ENCODE measurements around the gene MKNK1.

MKNK1 gene

GRCh38 chr1:46536527-46536926, 67.5 kb downstream of the MKNK1 start:
- no peak for DNase-seq

DNA sequence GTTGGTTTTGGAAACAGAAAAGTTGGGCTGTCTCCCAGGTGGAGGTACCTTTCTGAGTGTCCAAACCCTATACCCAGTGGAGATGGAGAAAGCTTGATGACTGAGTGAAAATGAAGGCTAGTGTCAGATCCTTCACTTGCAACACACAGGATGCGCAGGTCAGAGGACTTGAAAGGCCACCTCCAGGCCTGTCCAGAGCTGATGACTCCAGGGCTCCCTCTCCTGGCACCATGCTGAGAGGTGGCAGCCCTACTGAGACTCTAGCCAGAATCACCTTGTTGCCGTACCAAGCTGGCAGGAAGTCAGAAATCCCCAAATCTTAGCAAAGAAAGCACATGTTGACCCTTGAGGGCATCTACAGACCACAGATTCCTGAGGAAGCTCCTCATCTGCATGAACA, 69.0 kb downstream of the MKNK1 start:
- DNase-seq = peak; percentile 51

GRCh38 chr1:46533179-46533864, 70.7 kb downstream of the MKNK1 start:
- DNase-seq = peak; percentile 52

DNA sequence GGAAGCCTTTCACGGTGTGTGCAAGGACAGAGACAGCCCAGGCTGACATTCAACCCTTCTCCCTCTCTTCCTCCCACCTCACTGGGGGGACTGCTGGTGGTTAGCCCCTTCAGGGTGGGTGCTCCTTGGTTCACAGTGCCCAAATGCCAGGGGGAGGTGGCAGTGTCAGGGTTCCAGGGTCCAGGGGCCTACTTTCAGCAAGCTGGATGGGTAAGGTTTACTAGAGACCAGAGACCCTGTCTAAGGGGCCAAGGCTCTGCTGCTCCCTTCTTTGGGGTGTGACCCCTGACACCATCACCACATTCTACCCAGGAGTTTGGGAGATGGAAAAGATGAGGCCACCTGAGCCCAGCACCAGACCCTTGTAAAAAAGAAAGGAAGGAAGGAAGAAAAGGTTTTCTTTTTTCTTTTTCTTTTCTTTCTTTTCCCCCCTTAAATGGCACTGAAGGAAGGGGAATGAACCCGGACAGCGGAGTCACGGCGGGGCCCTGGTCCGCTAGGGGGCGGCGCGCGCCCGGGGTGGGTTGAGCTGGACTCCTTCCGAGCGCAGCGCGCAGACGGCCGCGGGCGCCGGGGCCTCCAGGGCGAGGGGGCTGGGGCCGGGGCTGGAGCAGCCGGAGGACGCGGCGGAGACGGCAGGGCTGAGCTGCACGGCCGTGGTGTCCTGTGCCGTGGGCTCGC, 71.4 kb downstream of the MKNK1 start:
- DNase-seq = peak; percentile 74

DNA sequence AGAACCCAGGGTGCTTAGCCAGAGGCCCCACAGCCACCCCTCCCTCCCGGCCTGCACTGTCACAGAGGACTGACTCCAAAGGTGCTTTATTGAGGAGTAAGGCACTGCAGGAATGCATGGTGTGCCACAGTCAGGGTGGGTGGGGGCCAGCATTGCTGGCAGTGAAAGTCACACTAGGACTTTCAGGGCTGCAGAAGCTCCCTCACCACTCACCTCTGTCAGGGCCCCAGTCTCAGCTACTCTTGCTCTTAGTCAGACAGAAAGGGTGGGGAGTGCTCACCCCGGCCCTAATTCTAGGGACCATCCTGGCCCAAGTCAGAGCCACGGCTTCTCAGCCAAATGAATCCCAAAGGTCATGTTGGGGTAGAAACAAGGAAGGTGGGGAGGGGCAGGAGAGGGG, 72.0 kb downstream of the MKNK1 start:
- peak; percentile 71 for DNase-seq

DNA sequence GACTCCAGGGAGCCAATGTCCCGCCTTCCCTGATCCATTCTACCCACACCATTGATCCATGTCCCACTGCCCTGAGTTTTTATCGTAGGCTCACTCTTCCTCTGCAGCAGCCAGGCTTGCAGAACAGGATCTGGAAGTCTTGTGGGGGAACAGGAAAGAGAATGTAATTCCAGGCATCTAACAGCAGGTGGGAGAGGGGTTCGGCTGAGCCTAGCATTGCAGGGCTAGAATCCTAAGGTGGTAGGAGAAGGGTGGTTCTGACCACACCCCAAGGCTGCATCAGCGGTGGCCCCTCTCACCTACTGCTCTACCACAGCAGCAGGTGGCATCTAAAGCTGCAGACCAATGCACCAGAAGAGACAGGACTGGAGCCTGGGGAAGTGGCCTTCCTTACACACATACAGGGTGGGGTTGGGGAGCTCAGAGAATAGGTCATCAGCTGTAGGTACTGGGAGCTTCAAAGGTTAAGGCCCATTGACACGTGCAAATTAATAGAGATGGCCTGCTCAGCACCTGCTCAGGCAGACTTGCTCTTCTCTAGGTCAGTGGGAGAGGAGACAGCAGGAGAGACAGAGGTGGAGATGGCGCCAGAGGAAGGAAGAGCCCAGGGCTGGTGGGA, 73.2 kb downstream of the MKNK1 start:
- DNase-seq = no peak

DNA sequence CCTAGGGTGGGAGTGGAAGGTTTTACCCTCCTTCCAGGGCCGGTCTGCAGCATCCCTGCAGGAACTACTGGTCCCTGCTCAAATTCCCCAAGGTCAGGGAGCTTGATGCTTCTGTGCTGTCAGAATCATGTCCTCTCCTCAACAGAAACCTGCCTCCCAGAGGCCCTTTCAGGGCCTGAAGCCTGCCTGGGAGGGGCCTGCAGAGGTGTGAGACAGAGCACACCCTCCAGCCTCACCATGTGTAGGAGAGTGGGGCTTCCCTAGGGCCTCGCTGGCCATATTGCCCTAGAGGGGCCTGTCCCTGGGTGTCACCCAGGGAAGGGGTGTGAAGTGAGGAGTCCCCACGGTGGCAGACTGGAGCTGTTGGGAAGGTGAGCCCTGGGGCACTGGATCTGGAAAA, 73.8 kb downstream of the MKNK1 start:
- DNase-seq = no peak

DNA sequence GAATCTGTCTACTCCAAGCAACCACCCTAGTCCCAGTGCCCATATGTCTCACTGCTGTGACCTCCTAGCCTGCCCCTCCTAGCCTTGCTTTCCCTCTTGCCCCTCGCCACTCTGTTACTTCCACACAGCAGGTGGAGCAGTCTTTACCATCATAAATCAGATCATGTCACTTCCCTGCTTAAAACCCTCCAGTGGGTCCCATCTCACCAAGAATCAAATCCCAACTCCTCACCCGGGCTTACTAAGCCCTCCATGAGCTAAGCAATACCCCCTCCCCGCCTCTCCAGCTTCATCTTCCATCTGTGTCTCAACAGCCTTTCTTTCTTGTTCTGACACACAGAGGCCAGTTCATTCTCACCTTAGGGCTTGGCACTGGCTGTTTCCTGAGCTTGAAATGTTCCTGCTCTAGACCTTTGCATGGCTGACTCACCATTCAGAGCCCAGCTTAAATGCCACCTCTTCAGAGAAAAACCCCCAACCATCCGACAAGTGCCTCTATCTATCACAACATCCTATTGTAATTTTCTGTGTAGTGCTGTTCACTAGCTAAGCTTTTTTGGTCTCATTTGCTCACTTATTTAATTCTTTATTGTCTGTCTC, 74.9 kb downstream of the MKNK1 start:
- peak; percentile 72 for DNase-seq

- no peak for DNase-seq
Observed at GRCh38 chr1:46528297-46528955, 75.6 kb downstream of the MKNK1 start.

DNA sequence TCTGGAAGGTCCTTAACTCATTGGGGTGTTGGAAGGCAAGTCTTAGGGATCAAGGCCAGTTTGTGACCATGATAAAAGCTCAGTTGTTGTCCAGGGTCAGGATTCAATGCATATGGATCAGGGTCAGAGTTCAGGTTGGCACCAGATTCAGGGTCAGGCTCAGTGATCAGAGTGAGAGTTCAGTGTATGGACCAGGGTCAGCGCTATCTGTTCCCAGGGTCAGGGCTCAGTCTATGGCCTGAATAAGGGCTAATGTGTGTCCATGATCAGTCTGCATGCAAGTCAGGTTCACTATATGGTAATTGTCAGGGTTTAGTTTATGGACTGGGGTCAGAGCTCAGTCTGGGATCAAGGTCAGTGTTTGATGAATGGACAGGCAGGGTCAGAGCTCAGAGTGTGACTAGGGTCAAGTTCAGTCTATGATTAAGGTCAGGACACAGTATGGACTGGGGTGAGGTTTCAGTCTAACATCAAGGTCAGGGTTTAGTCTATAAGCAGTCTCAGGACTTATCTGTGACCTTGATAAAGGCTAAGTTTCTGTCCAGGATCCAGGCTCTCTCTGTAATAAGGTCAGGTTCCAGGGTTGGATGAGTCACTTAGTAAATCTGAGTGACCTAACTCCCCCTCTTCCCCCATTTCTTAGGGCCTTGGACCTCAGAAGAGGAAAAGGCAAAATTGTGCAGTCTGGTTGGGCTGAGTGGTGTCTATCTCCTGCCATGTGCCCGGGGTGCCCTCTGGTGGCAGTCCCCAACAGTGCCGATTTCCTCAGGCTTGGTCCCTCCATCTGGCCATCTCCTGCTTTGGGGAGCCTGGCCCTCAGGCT, 76.4 kb downstream of the MKNK1 start:
- peak; percentile 88 for DNase-seq

- DNase-seq = no peak
Observed at GRCh38 chr1:46526691-46527291, 77.3 kb downstream of the MKNK1 start.

DNA sequence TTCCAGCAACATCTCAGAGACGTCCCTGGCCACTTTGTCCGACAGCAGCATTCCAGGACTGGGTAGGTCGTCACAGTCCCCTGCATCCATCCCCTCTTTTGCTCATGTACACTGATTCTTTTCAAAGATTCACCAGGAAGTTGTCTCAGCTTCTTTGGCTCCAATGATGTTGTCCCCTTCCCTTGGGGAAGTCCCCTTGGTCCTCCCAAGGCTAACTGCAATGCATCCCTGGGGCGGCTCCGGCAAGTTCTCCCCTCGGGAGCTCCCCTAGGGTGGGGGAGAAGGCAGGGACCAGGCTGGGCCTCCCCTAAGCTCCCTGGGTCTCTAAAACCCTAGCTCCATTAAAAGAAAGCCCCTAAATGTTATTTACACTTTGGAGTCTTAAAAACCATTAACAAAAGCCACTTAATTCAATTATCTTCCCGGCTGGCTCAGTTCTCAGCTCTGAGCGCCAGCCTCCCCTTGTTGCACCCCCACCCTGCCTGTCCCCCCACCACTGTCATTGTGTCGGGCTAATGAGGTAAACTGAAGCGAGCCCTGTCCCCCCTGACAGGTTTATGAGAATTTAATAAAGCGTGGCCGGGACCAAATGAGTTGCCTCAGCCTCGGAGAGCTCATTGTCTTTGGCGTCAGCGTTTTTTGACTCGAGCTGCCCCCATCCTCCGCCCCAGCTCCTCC, 77.9 kb downstream of the MKNK1 start:
- DNase-seq = no peak

GRCh38 chr1:46525253-46525983, 78.7 kb downstream of the MKNK1 start:
- no peak for DNase-seq

GRCh38 chr1:46524843-46525242, 79.2 kb downstream of the MKNK1 start:
- no peak for DNase-seq

DNA sequence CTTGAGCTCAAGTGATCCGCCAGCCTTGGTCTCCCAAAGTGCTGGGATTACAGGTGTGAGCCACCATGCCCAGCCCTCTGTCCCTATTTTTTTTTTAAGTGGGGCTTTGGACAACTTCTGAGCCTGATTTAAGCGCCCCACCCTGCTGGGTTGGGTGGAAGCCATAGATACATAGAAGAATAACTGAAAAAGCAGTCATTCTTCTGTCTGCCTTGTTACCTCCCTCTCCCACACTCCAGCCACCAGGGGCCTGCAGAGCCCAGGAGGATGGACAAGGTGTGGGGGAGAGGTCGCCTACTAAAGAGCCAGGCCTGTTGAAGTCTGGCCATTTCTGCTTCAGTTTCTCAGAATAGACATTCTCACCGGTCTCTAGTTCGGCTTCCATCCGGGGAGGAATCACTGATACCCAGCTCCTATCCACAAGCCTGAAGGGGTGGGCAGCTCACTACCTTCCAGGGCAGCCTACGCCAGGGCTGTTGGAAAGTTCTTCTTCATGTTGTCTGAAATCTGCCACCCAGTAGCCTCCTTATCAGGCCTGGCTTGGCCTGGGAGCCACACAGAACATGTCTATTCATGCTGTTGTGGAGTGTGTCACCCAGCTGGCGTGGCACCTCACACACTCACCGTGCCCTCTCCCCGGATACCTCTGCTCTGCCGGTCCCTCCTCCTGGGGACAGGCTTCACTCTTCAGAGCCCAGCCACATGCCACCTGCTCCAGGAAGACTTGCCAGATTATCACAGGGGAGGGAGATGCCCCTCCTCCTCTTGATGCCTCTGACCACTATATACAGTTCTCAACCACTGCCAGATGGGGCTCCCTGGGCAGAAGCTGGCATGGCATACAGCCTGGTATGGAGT, 80.3 kb downstream of the MKNK1 start:
- DNase-seq = no peak

- DNase-seq = no peak
Observed at GRCh38 chr1:46522969-46523320, 81.1 kb downstream of the MKNK1 start.

DNA sequence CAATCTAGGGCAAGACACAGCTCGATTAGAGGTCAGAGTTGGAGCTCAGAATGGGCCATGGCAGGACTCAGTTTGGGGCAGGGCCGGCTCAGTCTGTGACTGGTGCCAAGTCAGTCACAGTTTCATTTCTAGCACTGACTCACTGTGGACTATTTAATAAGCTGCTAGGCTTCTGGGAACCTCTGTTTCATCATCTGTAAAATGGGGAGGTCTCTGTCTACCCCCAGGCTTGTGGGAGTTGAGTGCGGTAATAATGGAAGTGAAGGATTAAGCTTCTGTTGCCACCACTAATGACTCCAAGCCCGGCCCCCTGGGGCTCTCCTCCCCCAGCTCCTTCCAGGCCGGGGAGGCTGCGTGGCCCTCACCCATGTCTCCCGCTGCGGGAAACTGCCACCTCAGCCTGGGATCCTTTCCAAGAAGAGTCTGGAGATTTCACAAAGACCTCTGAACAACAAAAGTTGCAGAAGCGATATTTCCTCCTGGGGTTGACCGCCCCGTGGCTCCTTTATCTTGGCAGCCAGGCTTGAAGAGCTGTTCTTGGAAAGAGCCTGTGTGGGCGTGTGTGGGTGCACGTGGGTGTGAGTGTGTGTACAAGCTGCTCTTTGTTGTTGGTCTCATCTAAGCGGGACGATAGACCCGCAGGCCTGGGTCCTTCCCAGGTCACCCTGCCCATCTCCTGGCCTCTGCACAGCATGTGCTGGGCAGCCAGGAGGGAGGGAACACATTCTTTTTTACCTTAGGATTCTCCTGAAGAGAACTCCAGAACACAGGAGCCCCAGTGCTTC, 81.7 kb downstream of the MKNK1 start:
- DNase-seq = peak; percentile 87

DNA sequence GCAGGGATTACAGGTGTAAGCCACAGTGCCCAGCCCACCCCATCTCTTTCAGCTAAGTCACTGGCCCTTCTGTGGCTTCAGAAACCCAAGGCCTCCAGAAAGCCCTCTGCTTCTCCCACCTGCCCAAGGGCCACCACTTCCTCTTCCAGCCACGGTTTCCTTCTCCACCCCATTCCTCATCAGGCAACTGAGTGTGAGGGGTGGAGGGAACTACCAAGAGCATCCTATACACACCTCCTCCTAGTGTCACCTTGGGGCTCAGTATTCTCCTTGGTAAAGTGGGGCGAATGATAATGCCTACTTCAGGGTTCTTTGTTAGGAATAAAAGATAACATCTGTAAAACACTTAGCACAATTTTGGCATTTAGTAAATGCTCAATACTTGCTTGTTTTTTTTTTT, 82.7 kb downstream of the MKNK1 start:
- no peak for DNase-seq

Measured in activated CD4-positive, alpha-beta T cell treated with anti-CD3 and anti-CD28 coated beads, Interleukin-2, Interleukin-6, amounts not matched to agents 100 ng/mL and 50 ng/mL, durations not matched to agents 16 hours and 8 hours (primary cell).